ENCODE data around the gene KRTAP19-7. TPM values are rescaled to one million over a fixed set of nuclear protein-coding genes. Genes with fewer than 3 reads are reported as not detected.

The KRTAP19-7 gene
- total and polyA plus RNA-seq, 10 of the 15 experiments (the other 5 are each of a cell fraction or from before 2014, with no cell fraction given), result not detected

GRCh38 chr21:30563630-30564029, 2.5 kb upstream of the KRTAP19-7 start:
- CTCF ChIA-PET, result no interaction called here
- no peak for FAIRE-seq
- H3K9me3 ChIP-seq (replicated peaks; ENCODE audit: control insufficient read depth, insufficient read depth, low read length), result no peaks in the 10 kb centered on the region; the same call in 2 of the 3 replicates

More at GRCh38 chr21:30563630-30564029, 2.5 kb upstream of the KRTAP19-7 start:
- H3K27ac ChIP-seq (ENCODE audit: control insufficient read depth, insufficient read depth), result no peak overlapping the region
- ChIA-PET RAD21 (ENCODE audit: unreplicated experiment) (no interaction called here), SMC1A (ENCODE audit: uncharacterized antibody, unreplicated experiment) (no interaction called here), POLR2A (interaction anchor here (0.6 kb wide), 1 partner anchor 153 kb away, joined by 8 read pairs; no protein-coding TSS in a partner anchor)
- H3K9ac ChIP-seq (ENCODE audit: control insufficient read depth, insufficient read depth, low read length), result no peak overlapping the region
- ATAC-seq (no peak), DNase-seq (ENCODE audit: low read depth, low spot score) (no peak)
- intact Hi-C loops (cut with micrococcal nuclease; ENCODE audit: unreplicated experiment) (no loop called here), in situ Hi-C loops (cut with MboI) (no loop called here)
- no peaks in the 10 kb centered on the region for H3K27me3 ChIP-seq (replicated peaks in 1 of 2; ENCODE audit: control insufficient read depth in 2 of 2, insufficient read depth in 2 of 2, low read length in 1 of 2)
- H4K20me1 ChIP-seq (ENCODE audit: control insufficient read depth, insufficient read depth), result no peaks in the 10 kb centered on the region
- H3K36me3 ChIP-seq (ENCODE audit: control insufficient read depth in 2 of 2, insufficient read depth in 2 of 2, low read length in 1 of 2), result no peaks in the 10 kb centered on the region
- no peak overlapping the region for H3K4me2 ChIP-seq (ENCODE audit: control insufficient read depth, insufficient read depth)
- H3K79me2 ChIP-seq (ENCODE audit: control insufficient read depth, insufficient read depth, low read length), result no peaks in the 10 kb centered on the region
- H3K4me1 ChIP-seq (ENCODE audit: control insufficient read depth, insufficient read depth, low read length), result no peaks in the 10 kb centered on the region
- BruUV-seq (replicated peaks), result no TSS peak
- WGBS (ENCODE audit: insufficient coverage, insufficient replicate concordance, low lambda C conversion rate, missing lambda C conversion rate), result 13% methylated on average over 2 of the region's 2 CpGs
- H3K4me3 ChIP-seq, result no peak overlapping the region
- TF ChIP-seq, protein P1, sequence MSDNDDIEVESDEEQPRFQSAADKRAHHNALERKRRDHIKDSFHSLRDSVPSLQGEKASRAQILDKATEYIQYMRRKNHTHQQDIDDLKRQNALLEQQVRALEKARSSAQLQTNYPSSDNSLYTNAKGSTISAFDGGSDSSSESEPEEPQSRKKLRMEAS (IDR thresholded peaks at IDR 0.05; ENCODE audit: low read depth, low read length), result no peak
- TF ChIP-seq TCF3 (IDR thresholded peaks at IDR 0.05; ENCODE audit: borderline replicate concordance, insufficient read depth, low read depth, low read length), result no peak
- no peak for TF ChIP-seq FOXM1 (IDR thresholded peaks at IDR 0.05; ENCODE audit: low read depth, low read length)
- TF ChIP-seq SUPT20H (IDR thresholded peaks at IDR 0.05; ENCODE audit: borderline replicate concordance, control insufficient read depth, low read depth, low read length), result no peak
- TF ChIP-seq YBX1 (IDR thresholded peaks at IDR 0.05), result no peak
- no peak for TF ChIP-seq JUND (IDR thresholded peaks at IDR 0.05; ENCODE audit: low read depth, low read length)
- TF ChIP-seq SMAD5 (IDR thresholded peaks at IDR 0.05; ENCODE audit: low read depth), result no peak
- TF ChIP-seq ZNF384 (IDR thresholded peaks at IDR 0.05; ENCODE audit: borderline replicate concordance, low read depth, low read length), result no peak
- no peak for TF ChIP-seq CBX5 (IDR thresholded peaks at IDR 0.05; ENCODE audit: low read depth)
- no peak for TF ChIP-seq SMC3 (IDR thresholded peaks at IDR 0.05; ENCODE audit: borderline replicate concordance, low read length)
- no peak for TF ChIP-seq USF2 (IDR thresholded peaks at IDR 0.05; ENCODE audit: borderline replicate concordance, low read depth, low read length)
- TF ChIP-seq YY1 (IDR thresholded peaks at IDR 0.05; ENCODE audit: low read depth, low read length), result no peak
- no peak for TF ChIP-seq SREBF1 (IDR thresholded peaks at IDR 0.05; ENCODE audit: low read length)
- no peak for TF ChIP-seq NFIC (IDR thresholded peaks at IDR 0.05; ENCODE audit: low read depth, low read length)
- TF ChIP-seq STAT3 (IDR thresholded peaks at IDR 0.05; ENCODE audit: low read depth, low read length), result no peak
- TF ChIP-seq BHLHE40 (IDR thresholded peaks at IDR 0.05; ENCODE audit: borderline replicate concordance in 1 of 2, low read depth in 2 of 2, low read length in 1 of 2), result no peak
- no peak for TF ChIP-seq STAT1 (conservative IDR thresholded peaks at IDR 0.05)
- TF ChIP-seq NFYA (IDR thresholded peaks at IDR 0.05; ENCODE audit: borderline replicate concordance, low read depth, low read length), result no peak
- TF ChIP-seq RUNX3 (IDR thresholded peaks at IDR 0.05; ENCODE audit: low read length), result no peak
- TF ChIP-seq, protein P2, sequence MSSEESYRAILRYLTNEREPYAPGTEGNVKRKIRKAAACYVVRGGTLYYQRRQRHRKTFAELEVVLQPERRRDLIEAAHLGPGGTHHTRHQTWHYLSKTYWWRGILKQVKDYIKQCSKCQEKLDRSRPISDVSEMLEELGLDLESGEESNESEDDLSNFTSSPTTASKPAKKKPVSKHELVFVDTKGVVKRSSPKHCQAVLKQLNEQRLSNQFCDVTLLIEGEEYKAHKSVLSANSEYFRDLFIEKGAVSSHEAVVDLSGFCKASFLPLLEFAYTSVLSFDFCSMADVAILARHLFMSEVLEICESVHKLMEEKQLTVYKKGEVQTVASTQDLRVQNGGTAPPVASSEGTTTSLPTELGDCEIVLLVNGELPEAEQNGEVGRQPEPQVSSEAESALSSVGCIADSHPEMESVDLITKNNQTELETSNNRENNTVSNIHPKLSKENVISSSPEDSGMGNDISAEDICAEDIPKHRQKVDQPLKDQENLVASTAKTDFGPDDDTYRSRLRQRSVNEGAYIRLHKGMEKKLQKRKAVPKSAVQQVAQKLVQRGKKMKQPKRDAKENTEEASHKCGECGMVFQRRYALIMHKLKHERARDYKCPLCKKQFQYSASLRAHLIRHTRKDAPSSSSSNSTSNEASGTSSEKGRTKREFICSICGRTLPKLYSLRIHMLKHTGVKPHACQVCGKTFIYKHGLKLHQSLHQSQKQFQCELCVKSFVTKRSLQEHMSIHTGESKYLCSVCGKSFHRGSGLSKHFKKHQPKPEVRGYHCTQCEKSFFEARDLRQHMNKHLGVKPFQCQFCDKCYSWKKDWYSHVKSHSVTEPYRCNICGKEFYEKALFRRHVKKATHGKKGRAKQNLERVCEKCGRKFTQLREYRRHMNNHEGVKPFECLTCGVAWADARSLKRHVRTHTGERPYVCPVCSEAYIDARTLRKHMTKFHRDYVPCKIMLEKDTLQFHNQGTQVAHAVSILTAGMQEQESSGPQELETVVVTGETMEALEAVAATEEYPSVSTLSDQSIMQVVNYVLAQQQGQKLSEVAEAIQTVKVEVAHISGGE (CRISPR knock-in tag; IDR thresholded peaks at IDR 0.05), result no peak
- no peak overlapping the region for H2AFZ ChIP-seq (ENCODE audit: control insufficient read depth, low read depth, low read length)

All from GM12878 (cell line).